Activated B cell treated with CpG ODN at 0.5 μM for 24 hours (primary cell): ENCODE data around the gene SLAMF7. TPM values are rescaled to one million over a fixed set of nuclear protein-coding genes. Genes with fewer than 3 reads are reported as not detected.
"Not testable (repeated sequence)": the region's sequence is repeated elsewhere in the genome, so short reads cannot be mapped to it uniquely, and the experiment has no call there.

Source experiments
- ATAC-seq: fragments of 200-7000 bp; cut with Tn5 transposase; one replicate; pipeline ENCODE4 v1.10.0; 2021; ENCODE audit warnings: low read depth, mild to moderate bottlenecking, moderate library complexity
- CTCF ChIA-PET: fragments of 350-600 bp; sonication (Branson Sonifier 250); formaldehyde crosslinking; loops from one replicate; lab custom pipeline; 2021; ENCODE audit warnings: antibody characterized with exemption; lab: Charles Lee
- POLR2A ChIA-PET: fragments of 350-600 bp; sonication (Branson Sonifier 250); formaldehyde crosslinking; loops from one replicate; lab custom pipeline; 2021; ENCODE audit warnings: antibody characterized with exemption; lab: Charles Lee
- DNase-seq: peaks from one replicate; pipeline ENCODE4 v3.0.0; 2022
- H3K27ac Mint-ChIP-seq: one replicate; pipeline ENCODE4 v1.8.0; 2020; ENCODE audit warnings: mixed read lengths
- H3K27me3 Mint-ChIP-seq: one replicate; pipeline ENCODE4 v1.8.0; 2021; ENCODE audit warnings: mixed read lengths
- H3K36me3 Mint-ChIP-seq: one replicate; pipeline ENCODE4 v1.8.0; 2021; ENCODE audit warnings: low read depth, mixed read lengths
- H3K4me1 Mint-ChIP-seq: one replicate; pipeline ENCODE4 v1.8.0; 2021; ENCODE audit warnings: mixed read lengths
- H3K4me3 Mint-ChIP-seq: one replicate; pipeline ENCODE4 v1.8.0; 2020; ENCODE audit warnings: mild to moderate bottlenecking, mixed read lengths
- H3K9me3 Mint-ChIP-seq: one replicate; pipeline ENCODE4 v1.8.0; 2020; ENCODE audit warnings: mixed read lengths
- intact Hi-C: fragments of 100-400 bp; cut with micrococcal nuclease; formaldehyde crosslinking; loops from one replicate; pipeline ENCODE4 v1.15.1; 2024
- total RNA-seq: library from RNA; stranded (reverse); gene quantifications from 2 replicates; pipeline ENCODE4 v1.2.3, GENCODE V29; 2022
- TF ChIP-seq, protein P1 (sequence below): fragments of 200-600 bp; IDR thresholded peaks from one replicate; pipeline ENCODE4 v1.8.0; 2022; ENCODE audit warnings: antibody characterized with exemption, mild to moderate bottlenecking

Gene SLAMF7
- total RNA-seq, 1 donor from 2014 or later, result 119 TPM

DNA sequence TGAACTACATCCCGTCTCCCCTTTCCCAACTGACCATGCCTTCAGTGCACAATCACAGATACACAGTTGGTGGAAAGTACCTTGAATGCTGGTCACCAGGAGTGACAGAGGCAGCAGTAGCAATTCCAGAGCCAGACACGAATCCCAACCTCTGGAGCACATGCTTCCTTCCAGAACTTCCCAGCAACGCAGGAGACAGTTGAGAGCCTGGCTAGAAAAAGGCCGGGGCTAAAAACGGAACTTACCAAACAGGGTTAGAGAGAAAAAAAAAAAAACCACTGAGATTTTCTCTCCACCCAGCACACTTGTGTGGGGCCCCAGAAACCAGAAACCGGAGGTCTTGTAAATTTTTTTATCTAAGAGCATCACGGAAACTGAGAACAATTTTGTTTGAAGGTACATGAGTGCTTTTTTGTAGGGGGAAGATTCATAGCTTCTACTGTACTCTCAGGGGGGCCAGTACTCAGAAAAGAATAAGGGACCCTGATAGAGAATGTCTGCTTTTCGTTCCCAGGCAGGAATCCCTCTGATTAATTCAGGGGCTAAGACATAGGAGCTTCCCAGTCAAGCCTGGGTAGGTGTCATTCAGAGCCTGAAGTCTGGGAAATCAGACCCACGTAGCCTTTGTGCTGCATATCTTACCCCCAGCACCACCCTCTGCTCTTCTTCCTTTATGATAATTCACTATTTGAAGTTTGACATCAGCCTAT lies 27.3 kb upstream of the SLAMF7 start, which contains the start of gene CD48:
CD48 (minus strand) TSS at position 221 of the 710 bp plus-strand sequence; CDS start at position 162, 59 bp downstream.
- ATAC-seq (peak; percentile 58), DNase-seq (no peak)
- H3K4me3 Mint-ChIP-seq, result no peak within 1 kb of the TSS
- ChIA-PET POLR2A (interaction anchor here (0.6 to 3.1 kb wide), 22 partner anchors 7 to 991 kb away, joined by 3 to 15 read pairs (median 4); partner anchors contain the start of genes LY9, SLAMF1, SLAMF7 and USF1), CTCF (interaction anchor here (0.6 to 5.8 kb wide), 5 partner anchors 11 to 240 kb away, joined by 3 to 46 read pairs (median 5); no protein-coding TSS in a partner anchor)
- peaks cover 32% of the 10 kb centered on the region for H3K4me1 Mint-ChIP-seq
- H3K27me3 Mint-ChIP-seq, result no peaks in the 10 kb centered on the region
- no peak within 1 kb of the TSS for H3K27ac Mint-ChIP-seq
- TF ChIP-seq, protein P1, sequence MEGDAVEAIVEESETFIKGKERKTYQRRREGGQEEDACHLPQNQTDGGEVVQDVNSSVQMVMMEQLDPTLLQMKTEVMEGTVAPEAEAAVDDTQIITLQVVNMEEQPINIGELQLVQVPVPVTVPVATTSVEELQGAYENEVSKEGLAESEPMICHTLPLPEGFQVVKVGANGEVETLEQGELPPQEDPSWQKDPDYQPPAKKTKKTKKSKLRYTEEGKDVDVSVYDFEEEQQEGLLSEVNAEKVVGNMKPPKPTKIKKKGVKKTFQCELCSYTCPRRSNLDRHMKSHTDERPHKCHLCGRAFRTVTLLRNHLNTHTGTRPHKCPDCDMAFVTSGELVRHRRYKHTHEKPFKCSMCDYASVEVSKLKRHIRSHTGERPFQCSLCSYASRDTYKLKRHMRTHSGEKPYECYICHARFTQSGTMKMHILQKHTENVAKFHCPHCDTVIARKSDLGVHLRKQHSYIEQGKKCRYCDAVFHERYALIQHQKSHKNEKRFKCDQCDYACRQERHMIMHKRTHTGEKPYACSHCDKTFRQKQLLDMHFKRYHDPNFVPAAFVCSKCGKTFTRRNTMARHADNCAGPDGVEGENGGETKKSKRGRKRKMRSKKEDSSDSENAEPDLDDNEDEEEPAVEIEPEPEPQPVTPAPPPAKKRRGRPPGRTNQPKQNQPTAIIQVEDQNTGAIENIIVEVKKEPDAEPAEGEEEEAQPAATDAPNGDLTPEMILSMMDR, result no peak
- H3K36me3 Mint-ChIP-seq, result peaks cover 11% of the 10 kb centered on the region
- no peaks in the 10 kb centered on the region for H3K9me3 Mint-ChIP-seq
- intact Hi-C loops, result loop anchor here (1.0 to 10.0 kb wide), 6 partner anchors 15 to 683 kb away; partner anchors contain the start of genes KLHDC9 and SLAMF7

DNA sequence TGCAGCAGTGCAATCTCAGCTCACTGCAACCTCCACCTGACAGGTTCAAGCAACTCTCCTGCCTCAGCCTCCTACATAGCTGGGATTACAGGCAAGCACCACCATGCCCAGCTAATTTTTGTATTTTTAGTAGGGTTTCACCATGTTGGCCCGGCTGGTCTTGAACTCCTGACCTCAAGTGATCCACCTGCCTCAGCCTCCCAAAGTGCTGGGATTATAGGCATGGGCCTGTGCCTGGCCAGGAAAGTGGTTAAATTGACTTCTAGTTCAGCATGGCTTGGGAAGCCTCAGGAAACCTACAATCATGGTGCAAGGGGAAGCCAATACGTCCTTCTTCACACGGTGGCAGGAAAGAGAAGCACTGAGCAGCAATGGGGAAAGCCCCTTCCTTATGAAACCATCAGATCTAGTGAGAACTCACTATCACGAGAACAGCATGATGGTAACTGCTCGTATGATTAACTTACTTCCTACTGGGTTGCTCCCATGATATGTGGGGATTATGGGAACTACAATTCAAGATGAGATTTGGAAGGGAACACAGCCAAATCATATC lies 26.4 kb upstream of the SLAMF7 start:
- Mint-ChIP-seq H3K36me3 (peaks cover 11% of the 10 kb centered on the region), H3K4me1 (peaks cover 32% of the 10 kb centered on the region)
- POLR2A ChIA-PET, result interaction anchor here (0.6 to 3.1 kb wide), 23 partner anchors 8 to 990 kb away, joined by 3 to 15 read pairs (median 4); partner anchors contain the start of genes LY9, SLAMF7 and USF1
- H3K27me3 Mint-ChIP-seq, H3K9me3 Mint-ChIP-seq, H3K4me3 Mint-ChIP-seq, H3K27ac Mint-ChIP-seq: not testable (repeated sequence)
- peak; percentile 51 for ATAC-seq
- intact Hi-C loops, result loop anchor here (1.0 to 10.0 kb wide), 5 partner anchors 14 to 682 kb away; partner anchors contain the start of gene KLHDC9
- DNase-seq, result peak; percentile 31
- CTCF ChIA-PET, result interaction anchor here (0.7 to 5.8 kb wide), 5 partner anchors 11 to 41 kb away, joined by 3 to 46 read pairs (median 4); no protein-coding TSS in a partner anchor

DNA sequence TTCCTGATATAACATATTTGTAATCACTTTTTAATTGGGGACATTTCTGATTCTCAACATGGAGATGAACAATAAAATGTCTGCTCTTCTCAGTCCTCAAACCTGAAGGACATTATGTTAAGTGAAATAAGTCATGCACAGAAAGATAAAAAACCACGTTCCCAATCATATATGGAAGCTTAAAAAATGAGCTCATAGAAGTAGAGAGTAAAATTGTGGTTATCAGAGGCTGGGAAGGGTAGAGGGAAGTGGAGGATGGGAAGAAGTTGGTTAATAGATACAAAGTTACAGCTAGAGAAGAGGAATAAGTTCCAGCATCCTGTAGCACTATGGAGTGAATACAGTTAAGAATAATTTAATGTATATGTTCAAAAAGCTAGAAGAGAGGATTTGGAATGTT lies 25.9 kb upstream of the SLAMF7 start:
- H3K36me3 Mint-ChIP-seq, result peaks cover 11% of the 10 kb centered on the region
- intact Hi-C loops, result loop anchor here (2.0 to 10.0 kb wide), 4 partner anchors 36 to 682 kb away; partner anchors contain the start of gene KLHDC9
- H3K9me3 Mint-ChIP-seq, result no peaks in the 10 kb centered on the region
- peaks cover 32% of the 10 kb centered on the region for H3K4me1 Mint-ChIP-seq
- no peak overlapping the region for H3K4me3 Mint-ChIP-seq
- DNase-seq (no peak), ATAC-seq (no peak)
- ChIA-PET CTCF (interaction anchor here (0.6 to 5.8 kb wide), 5 partner anchors 10 to 55 kb away, joined by 3 to 46 read pairs (median 4); no protein-coding TSS in a partner anchor), POLR2A (interaction anchor here (0.6 to 3.1 kb wide), 10 partner anchors 9 to 241 kb away, joined by 3 to 15 read pairs (median 3); no protein-coding TSS in a partner anchor)
- H3K27ac Mint-ChIP-seq, result no peak overlapping the region
- TF ChIP-seq, protein P1, result no peak
- no peaks in the 10 kb centered on the region for H3K27me3 Mint-ChIP-seq

DNA sequence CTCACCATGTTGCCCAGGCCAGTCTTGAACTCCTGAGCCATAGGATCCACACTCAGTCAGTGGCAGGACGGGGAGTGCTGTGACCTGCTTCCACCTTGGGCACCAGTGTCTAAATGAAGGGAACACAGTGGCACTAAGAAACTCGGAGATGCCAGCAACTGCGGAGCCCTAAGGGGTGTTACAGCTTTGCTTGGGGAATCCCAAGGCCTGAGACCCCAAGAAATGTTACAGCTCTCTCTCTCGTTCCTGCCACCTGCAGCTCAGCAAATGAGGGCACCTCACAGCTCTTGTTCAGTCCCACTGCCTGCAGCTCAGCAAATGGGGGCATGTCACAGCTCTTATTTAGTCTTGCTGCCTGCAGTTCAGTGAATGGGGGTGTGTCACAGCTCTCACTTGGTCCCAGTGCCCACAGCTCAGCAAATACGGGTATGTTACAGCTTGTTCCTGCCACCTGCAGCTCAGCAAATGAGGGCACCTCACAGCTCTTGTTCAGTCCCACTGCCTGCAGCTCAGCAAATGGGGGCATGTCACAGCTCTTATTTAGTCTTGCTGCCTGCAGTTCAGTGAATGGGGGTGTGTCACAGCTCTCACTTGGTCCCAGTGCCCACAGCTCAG lies 24.9 kb upstream of the SLAMF7 start:
- Mint-ChIP-seq H3K27ac (peak overlapping the region; percentile 10), H3K36me3 (peaks cover 11% of the 10 kb centered on the region), H3K4me1 (peaks cover 32% of the 10 kb centered on the region)
- not testable (repeated sequence) for H3K27me3 Mint-ChIP-seq, H3K9me3 Mint-ChIP-seq, H3K4me3 Mint-ChIP-seq, DNase-seq
- ChIA-PET POLR2A (interaction anchor here (0.8 to 1.1 kb wide), 2 partner anchors 9 to 240 kb away, joined by 3 read pairs; no protein-coding TSS in a partner anchor), CTCF (interaction anchor here (1.2 to 5.8 kb wide), 7 partner anchors 12 to 240 kb away, joined by 3 to 46 read pairs (median 5); partner anchors contain the start of gene ITLN2)
- peak; percentile 11 for ATAC-seq
- intact Hi-C loops, result loop anchor here (5.0 to 10.0 kb wide), 3 partner anchors 37 to 681 kb away; partner anchors contain the start of gene KLHDC9

DNA sequence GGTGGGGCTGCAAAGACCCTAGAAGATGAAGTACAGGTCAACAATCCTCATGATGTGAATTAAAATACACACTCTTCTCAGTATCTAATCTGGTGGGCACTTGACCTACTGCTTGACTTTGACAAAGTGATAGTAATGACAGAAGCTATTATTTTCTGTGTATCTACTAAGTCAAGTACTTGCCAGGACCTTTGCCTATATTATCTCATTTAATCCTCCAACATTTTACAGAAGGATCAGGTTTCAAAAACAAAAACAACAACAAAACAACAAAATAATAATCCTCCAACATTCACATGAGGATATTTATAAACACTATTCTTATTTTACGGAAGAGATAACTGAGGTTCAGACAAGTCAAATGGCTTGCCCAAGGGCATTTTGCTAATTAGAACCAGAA lies 23.0 kb upstream of the SLAMF7 start:
- TF ChIP-seq, protein P1, result no peak
- Mint-ChIP-seq H3K9me3 (no peaks in the 10 kb centered on the region), H3K36me3 (peaks cover 5% of the 10 kb centered on the region), H3K27me3 (no peaks in the 10 kb centered on the region), H3K4me3 (no peak overlapping the region), H3K27ac (no peak overlapping the region), H3K4me1 (peaks cover 30% of the 10 kb centered on the region)
- ChIA-PET CTCF (interaction anchor here (1.2 to 5.8 kb wide), 7 partner anchors 10 to 238 kb away, joined by 3 to 46 read pairs (median 6); partner anchors contain the start of gene ITLN2), POLR2A (interaction anchor here (0.8 to 1.1 kb wide), 4 partner anchors 8 to 236 kb away, joined by 3 read pairs; no protein-coding TSS in a partner anchor)
- DNase-seq (no peak), ATAC-seq (no peak)
- intact Hi-C loops, result loop anchor here (10.0 kb wide), 1 partner anchor 679 kb away; no protein-coding TSS in a partner anchor
